Panc1 (cell line): Measurements from ENCODE around the gene GFY. TPM values are rescaled to one million over a fixed set of nuclear protein-coding genes. Genes with fewer than 3 reads are reported as not detected.

ENCODE experiments used
- ATAC-seq: fragments of 200-7000 bp; cut with Tn5 transposase; 2 replicates; pipeline ENCODE4 v1.9.1; 2020; ENCODE audit warnings: mild to moderate bottlenecking, moderate library complexity
- BruUV-seq: library from RNA; stranded (reverse); fragments of 400-500 nt; replicated peaks from 2 replicates; lab custom pipeline; 2021; lab: Mats Ljungman, UMichigan
- CTCF ChIA-PET: fragments of 300-600 bp; sonication (Branson Sonifier 250); formaldehyde crosslinking; loops from one replicate; lab custom pipeline; 2022; ENCODE audit warnings: antibody characterized with exemption; lab: Charles Lee
- POLR2A ChIA-PET: fragments of 300-600 bp; sonication (Branson Sonifier 250); formaldehyde crosslinking; loops from one replicate; lab custom pipeline; 2022; ENCODE audit warnings: antibody characterized with exemption; lab: Charles Lee
- DNase-seq: peaks from one replicate; pipeline ENCODE4 v3.0.0-alpha.2; 2010; ENCODE audit warnings: low read depth, low spot score
- H3K27ac ChIP-seq: 2 replicates; pipeline ENCODE4 v1.5.1; 2011; ENCODE audit warnings: mild to moderate bottlenecking, low read length, inconsistent platforms
- H3K27me3 ChIP-seq: fragments of 200-500 bp; sonication (Bioruptor generic); 2 replicates; pipeline ENCODE4 v1.6.0; 2014; ENCODE audit warnings: low read length, inconsistent platforms; ENCODE audit not compliant: control insufficient read depth, insufficient read depth
- H3K36me3 ChIP-seq: fragments of 200-500 bp; sonication (Bioruptor generic); 2 replicates; pipeline ENCODE4 v1.5.1; 2014; ENCODE audit warnings: inconsistent platforms, mild to moderate bottlenecking, low read length, moderate library complexity; ENCODE audit not compliant: control insufficient read depth, insufficient read depth
- H3K4me1 ChIP-seq: 2 replicates; pipeline ENCODE4 v1.5.1; 2011; ENCODE audit warnings: inconsistent platforms, mild to moderate bottlenecking, low read length, moderate library complexity; ENCODE audit not compliant: control insufficient read depth, insufficient read depth
- H3K4me3 ChIP-seq, 2 experiments: 2 replicates each; pipeline ENCODE4 v1.5.1; 2011 to 2012; ENCODE audit warnings: low read depth in 2 of 2, low read length in 2 of 2, mild to moderate bottlenecking in 2 of 2, inconsistent platforms in 1 of 2, moderate library complexity in 1 of 2
- H3K9me3 ChIP-seq: fragments of 200-500 bp; sonication (Bioruptor generic); 2 replicates; pipeline ENCODE4 v1.5.1; 2014; ENCODE audit warnings: low read depth, mild to moderate bottlenecking, inconsistent platforms, low read length, moderate library complexity; ENCODE audit not compliant: control insufficient read depth, insufficient read depth
- POLR2AphosphoS5 ChIP-seq: IDR thresholded peaks from 2 replicates; pipeline ENCODE4 v1.6.1; 2012; ENCODE audit warnings: mild to moderate bottlenecking, low read depth, low read length, moderate library complexity
- SIN3A ChIP-seq: IDR thresholded peaks from 2 replicates; pipeline ENCODE4 v1.6.1; 2012; ENCODE audit warnings: low read depth, mild to moderate bottlenecking, low read length, moderate library complexity, borderline replicate concordance; ENCODE audit not compliant: insufficient read depth
- TCF7L2 ChIP-seq: IDR thresholded peaks from 2 replicates; pipeline ENCODE4 v1.6.1; 2011; ENCODE audit warnings: mild to moderate bottlenecking, low read depth, low read length, inconsistent platforms
- in situ Hi-C: cut with HindIII; loops from 2 replicates; pipeline ENCODE4 v1.10.0; 2016; ENCODE audit warnings: low sequenced_read_pairs, low pct_unique_long_range_greater_than_20kb
- intact Hi-C: fragments of 100-400 bp; cut with micrococcal nuclease; formaldehyde crosslinking; loops from one replicate; pipeline ENCODE4 v1.10.0; 2022; ENCODE audit not compliant: unreplicated experiment
- total RNA-seq: library from RNA; stranded (reverse); gene quantifications from one replicate; pipeline ENCODE4 v1.2.1, GENCODE V29; 2021; ENCODE audit not compliant: unreplicated experiment
- TF ChIP-seq, protein P1 (sequence below), 2 experiments: IDR thresholded peaks; 2 replicates each; pipeline ENCODE4 v1.6.1; 2011 to 2012; ENCODE audit warnings: low read depth in 2 of 2, control low read depth in 1 of 2, low read length in 1 of 2, mild to moderate bottlenecking in 1 of 2, moderate library complexity in 1 of 2; ENCODE audit not compliant: insufficient read depth in 1 of 2
- TF ChIP-seq, protein P2 (sequence below): fragments of 450-650 bp; IDR thresholded peaks from 2 replicates; pipeline ENCODE4 v1.5.1; 2017; ENCODE audit warnings: mild to moderate bottlenecking

GFY gene
- total RNA-seq, 1 experiment from 2014 or later: not detected

DNA sequence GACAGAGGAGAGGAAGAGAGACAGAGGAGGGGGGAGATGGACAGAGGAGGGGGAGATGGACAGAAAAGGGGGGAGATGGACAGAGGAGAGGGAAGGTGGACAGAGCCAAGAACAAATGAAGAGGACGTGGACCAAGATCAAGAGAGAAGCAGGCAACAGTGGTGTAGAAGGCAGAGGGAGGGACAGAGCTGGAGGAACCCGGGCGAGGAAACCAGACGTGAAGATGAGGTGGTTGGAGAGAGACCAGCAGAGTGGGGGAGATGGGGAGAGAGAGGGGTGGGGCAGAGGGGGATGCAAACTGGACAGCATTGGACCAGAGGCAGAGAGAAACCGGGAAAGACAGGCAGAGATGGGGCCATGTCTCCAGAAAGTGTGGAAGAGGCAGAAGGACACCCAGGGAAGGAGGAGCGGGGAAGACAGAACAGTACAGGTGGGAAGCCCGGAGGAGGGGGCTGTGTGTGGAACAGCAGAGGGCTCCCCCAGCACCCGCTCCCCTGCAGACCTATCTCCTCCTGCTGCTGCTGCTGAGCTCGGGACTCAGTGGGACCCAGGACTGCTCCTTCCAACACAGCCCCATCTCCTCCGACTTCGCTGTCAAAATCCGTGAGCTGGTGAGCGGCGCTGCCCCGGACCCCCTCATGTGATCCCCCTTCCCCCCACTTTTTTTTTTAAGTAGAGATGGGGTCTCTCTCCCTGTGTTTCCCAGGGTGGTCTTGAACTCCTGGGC is 50.2 kb downstream of the GFY start:
- DNase-seq: no peak
- Histone ChIP-seq H3K4me3 (no peak overlapping the region), H3K36me3 (no peaks in the 10 kb centered on the region), H3K4me1 (no peaks in the 10 kb centered on the region), H3K9me3 (no peaks in the 10 kb centered on the region), H3K27ac (no peak overlapping the region), H3K27me3 (no peaks in the 10 kb centered on the region)
- in situ Hi-C loops: no loop called here
- CTCF ChIA-PET: interaction anchor here (0.7 kb wide), 1 partner anchor 8 kb away, joined by 11 read pairs; no protein-coding TSS in a partner anchor
- no TSS peak for BruUV-seq
- intact Hi-C loops: no loop called here
- no peak for TF ChIP-seq TCF7L2
- no peak for TF ChIP-seq SIN3A
- TF ChIP-seq, protein P1, sequence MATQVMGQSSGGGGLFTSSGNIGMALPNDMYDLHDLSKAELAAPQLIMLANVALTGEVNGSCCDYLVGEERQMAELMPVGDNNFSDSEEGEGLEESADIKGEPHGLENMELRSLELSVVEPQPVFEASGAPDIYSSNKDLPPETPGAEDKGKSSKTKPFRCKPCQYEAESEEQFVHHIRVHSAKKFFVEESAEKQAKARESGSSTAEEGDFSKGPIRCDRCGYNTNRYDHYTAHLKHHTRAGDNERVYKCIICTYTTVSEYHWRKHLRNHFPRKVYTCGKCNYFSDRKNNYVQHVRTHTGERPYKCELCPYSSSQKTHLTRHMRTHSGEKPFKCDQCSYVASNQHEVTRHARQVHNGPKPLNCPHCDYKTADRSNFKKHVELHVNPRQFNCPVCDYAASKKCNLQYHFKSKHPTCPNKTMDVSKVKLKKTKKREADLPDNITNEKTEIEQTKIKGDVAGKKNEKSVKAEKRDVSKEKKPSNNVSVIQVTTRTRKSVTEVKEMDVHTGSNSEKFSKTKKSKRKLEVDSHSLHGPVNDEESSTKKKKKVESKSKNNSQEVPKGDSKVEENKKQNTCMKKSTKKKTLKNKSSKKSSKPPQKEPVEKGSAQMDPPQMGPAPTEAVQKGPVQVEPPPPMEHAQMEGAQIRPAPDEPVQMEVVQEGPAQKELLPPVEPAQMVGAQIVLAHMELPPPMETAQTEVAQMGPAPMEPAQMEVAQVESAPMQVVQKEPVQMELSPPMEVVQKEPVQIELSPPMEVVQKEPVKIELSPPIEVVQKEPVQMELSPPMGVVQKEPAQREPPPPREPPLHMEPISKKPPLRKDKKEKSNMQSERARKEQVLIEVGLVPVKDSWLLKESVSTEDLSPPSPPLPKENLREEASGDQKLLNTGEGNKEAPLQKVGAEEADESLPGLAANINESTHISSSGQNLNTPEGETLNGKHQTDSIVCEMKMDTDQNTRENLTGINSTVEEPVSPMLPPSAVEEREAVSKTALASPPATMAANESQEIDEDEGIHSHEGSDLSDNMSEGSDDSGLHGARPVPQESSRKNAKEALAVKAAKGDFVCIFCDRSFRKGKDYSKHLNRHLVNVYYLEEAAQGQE (IDR thresholded peaks at IDR 0.05; ENCODE audit: insufficient read depth in 1 of 2, low read depth in 2 of 2, low read length in 1 of 2): no peak
- TF ChIP-seq POLR2AphosphoS5: no peak
- TF ChIP-seq, protein P2, sequence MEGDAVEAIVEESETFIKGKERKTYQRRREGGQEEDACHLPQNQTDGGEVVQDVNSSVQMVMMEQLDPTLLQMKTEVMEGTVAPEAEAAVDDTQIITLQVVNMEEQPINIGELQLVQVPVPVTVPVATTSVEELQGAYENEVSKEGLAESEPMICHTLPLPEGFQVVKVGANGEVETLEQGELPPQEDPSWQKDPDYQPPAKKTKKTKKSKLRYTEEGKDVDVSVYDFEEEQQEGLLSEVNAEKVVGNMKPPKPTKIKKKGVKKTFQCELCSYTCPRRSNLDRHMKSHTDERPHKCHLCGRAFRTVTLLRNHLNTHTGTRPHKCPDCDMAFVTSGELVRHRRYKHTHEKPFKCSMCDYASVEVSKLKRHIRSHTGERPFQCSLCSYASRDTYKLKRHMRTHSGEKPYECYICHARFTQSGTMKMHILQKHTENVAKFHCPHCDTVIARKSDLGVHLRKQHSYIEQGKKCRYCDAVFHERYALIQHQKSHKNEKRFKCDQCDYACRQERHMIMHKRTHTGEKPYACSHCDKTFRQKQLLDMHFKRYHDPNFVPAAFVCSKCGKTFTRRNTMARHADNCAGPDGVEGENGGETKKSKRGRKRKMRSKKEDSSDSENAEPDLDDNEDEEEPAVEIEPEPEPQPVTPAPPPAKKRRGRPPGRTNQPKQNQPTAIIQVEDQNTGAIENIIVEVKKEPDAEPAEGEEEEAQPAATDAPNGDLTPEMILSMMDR: no peak
- ATAC-seq: no peak
- POLR2A ChIA-PET: no interaction called here

DNA sequence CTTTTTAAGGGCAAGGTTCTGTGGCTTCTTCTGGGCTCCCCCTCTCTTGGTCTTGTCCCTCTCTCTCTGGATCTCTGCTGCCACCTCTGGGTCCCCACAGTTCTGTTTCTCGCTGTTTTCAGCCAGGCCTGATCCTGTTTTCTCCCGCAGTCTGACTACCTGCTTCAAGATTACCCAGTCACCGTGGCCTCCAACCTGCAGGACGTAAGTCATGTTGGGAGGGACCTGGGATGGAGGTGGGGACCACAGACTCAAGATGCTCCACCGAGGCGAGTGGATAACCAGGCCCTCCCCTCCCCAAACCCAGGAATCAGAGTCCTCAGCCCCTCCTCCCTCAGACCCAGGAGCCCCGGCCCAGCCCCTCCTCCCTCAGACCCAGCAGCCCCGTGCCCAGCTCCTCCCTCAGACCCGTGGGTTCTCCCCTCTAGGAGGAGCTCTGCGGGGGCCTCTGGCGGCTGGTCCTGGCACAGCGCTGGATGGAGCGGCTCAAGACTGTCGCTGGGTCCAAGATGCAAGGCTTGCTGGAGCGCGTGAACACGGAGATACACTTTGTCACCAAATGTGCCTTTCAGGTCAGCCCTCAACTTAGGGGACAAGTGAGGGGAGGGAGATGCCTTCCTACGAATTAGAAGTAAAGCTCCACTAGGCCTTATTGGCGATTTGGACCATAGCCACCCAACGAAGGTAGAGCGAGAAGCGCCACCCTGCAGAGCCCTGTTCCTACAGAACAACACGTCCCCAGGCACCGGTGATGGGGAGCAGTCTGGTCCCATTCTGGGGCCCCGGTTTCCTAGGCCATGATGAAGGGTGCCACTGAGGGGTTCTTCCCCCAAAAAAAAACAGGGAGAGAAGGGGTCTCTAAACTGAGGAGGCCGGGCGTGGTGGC is 51.0 kb downstream of the GFY start:
- ChIA-PET POLR2A (no interaction called here), CTCF (no interaction called here)
- DNase-seq (no peak), ATAC-seq (peak; percentile 71)
- intact Hi-C loops (no loop called here), in situ Hi-C loops (no loop called here)
- no peak overlapping the region for H3K27ac ChIP-seq
- TF ChIP-seq SIN3A (no peak), TCF7L2 (no peak), POLR2AphosphoS5 (no peak)
- TF ChIP-seq, protein P2: peak; percentile 75
- TF ChIP-seq, protein P1 (IDR thresholded peaks at IDR 0.05; ENCODE audit: insufficient read depth in 1 of 2, low read depth in 2 of 2, low read length in 1 of 2): no peak
- no peaks in the 10 kb centered on the region for H3K4me1 ChIP-seq
- H3K27me3 ChIP-seq: no peaks in the 10 kb centered on the region
- H3K36me3 ChIP-seq: no peaks in the 10 kb centered on the region
- no peak overlapping the region for H3K4me3 ChIP-seq
- BruUV-seq: no TSS peak
- no peaks in the 10 kb centered on the region for H3K9me3 ChIP-seq
